Left cardiac atrium (tissue), 4 donors: Measurements from ENCODE around the gene DHCR24. TPM values are rescaled to one million over a fixed set of nuclear protein-coding genes. Genes with fewer than 3 reads are reported as not detected.
"Not testable (repeated sequence)": the region's sequence is repeated elsewhere in the genome, so short reads cannot be mapped to it uniquely, and the experiment has no call there.

Experiments
- ATAC-seq, 2 donors: fragments of 200-7000 bp; cut with Tn5 transposase; one replicate each; pipeline ENCODE4 v1.9.1; 2020; ENCODE audit warnings: mild to moderate bottlenecking in 2 of 2, moderate library complexity in 2 of 2
- DNase-seq: peaks from one replicate; pipeline ENCODE4 v3.0.0-alpha.2; 2020
- intact Hi-C, 2 donors: fragments of 100-400 bp; cut with DNase I; formaldehyde crosslinking; loops; one replicate each; pipeline versions ENCODE4 v1.14.1 to v1.15.1; 2022 to 2023
- total RNA-seq, 2 donors: library from RNA; stranded (reverse); fragmentation: NEBNext Ultra II Directional; extraction: Animal tissue kit (Norgen Biotek cat#: 25700); gene quantifications; one replicate each; pipeline ENCODE4 v1.2.1, GENCODE V29; 2021
- donor health status: DM: no; HTN: yes; CAD: no.
- donor health status: DM: no; HTN: yes; CAD: no; lungs with severe emphysema.
- donor health status: DM: yes; HTN: yes; CAD: no.
- donor health status: Dilated cardiomyopathy.

Gene DHCR24
- total RNA-seq, 2 donors from 2014 or later = 54.7 to 55.4 TPM

GRCh38 chr1:54892586-54892985 is 5.6 kb upstream of the DHCR24 start:
- intact Hi-C loops = no loop called here
- ATAC-seq (no peak), DNase-seq (no peak)

GRCh38 chr1:54889132-54889725 is 2.2 kb upstream of the DHCR24 start:
- ATAC-seq = no peak
- no peak for DNase-seq
- intact Hi-C loops = loop anchor here in 1 of 2 donors (10.0 kb wide), 1 partner anchor 56 kb away; no protein-coding TSS in a partner anchor

GRCh38 chr1:54888080-54888733 is 1.2 kb upstream of the DHCR24 start:
- ATAC-seq = no peak
- intact Hi-C loops = loop anchor here in 1 of 2 donors (10.0 kb wide), 1 partner anchor 57 kb away; no protein-coding TSS in a partner anchor

DNA sequence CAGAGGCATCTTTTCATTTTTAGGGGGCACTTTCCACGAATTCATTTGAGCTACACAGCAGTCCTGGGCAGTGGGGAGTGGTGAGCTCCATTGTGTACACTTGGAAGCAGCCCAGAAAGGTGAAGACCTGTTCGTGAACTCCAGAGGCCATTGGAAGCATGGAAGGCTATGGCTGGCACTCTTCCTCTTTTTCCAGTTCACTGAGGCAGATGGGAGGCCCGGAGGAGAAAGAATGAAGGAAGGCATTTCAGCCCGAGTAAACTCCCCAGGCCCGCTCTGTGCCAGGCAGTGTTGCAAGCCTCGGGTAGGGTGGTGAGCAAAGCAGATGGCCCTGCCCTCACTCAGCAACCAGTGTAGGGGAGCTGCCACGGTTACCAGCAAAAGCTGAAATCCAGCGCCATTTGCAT is 673 bp upstream of the DHCR24 start:
- intact Hi-C loops = loop anchor here in 1 of 2 donors (10.0 kb wide), 1 partner anchor 57 kb away; no protein-coding TSS in a partner anchor
- ATAC-seq = peak; percentile 56 to 62
- DNase-seq = peak; percentile 48

More at GRCh38 chr1:54888080-54888733, 1.2 kb upstream of the DHCR24 start:
- no peak for DNase-seq

GRCh38 chr1:54885807-54886723 is 930 bp downstream of the DHCR24 start:
- intact Hi-C loops = loop anchor here in 1 of 2 donors (10.0 kb wide), 1 partner anchor 59 kb away; no protein-coding TSS in a partner anchor
- ATAC-seq (peak; percentile 9 to 70), DNase-seq (peak; percentile 37)

GRCh38 chr1:54885237-54885679 is 1.7 kb downstream of the DHCR24 start:
- DNase-seq (no peak), ATAC-seq (no peak)
- intact Hi-C loops = loop anchor here in 1 of 2 donors (10.0 kb wide), 1 partner anchor 60 kb away; no protein-coding TSS in a partner anchor

GRCh38 chr1:54884768-54885167 is 2.2 kb downstream of the DHCR24 start:
- intact Hi-C loops = loop anchor here in 1 of 2 donors (10.0 kb wide), 1 partner anchor 60 kb away; no protein-coding TSS in a partner anchor
- no peak for DNase-seq
- ATAC-seq = no peak

- intact Hi-C loops = loop anchor here in 1 of 2 donors (10.0 kb wide), 1 partner anchor 61 kb away; no protein-coding TSS in a partner anchor
- no peak for ATAC-seq
- no peak for DNase-seq
Observed at GRCh38 chr1:54884135-54884586, 2.8 kb downstream of the DHCR24 start.

DNA sequence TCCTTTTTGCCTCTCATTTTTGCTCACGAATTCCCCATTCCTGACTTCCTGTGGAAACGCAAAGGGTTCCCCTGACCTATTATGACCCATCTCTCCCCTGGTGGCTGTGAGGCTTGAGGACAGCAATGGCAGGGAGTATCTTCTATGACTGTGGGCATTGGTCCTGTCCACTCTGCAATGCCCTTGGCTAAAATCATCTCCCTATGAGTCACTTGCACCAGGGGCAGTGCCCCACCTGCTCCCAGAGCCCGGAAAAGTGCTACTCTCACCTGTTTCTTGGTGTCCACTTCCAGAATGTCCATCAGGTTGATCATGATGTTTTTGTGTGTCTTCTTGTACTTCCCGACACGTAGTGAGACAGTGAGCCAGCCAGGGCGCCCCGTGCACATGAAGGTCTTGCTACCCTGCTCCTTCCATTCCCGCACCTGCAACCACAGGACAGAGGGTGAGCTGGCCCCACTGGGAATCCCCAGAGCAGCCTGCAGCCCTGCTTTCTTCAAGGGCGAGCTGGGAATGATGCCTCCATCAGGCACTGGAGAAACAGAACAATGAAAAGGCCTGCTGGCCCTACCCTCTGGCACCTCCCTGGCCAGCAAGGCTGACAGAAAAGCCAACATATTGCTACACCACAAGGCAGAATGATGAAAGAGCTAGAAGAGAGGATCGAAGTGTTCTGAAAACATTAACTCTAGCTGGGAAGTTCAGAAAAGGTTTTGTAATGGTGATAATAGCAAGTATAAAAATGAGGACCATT is 3.5 kb downstream of the DHCR24 start:
- intact Hi-C loops = loop anchor here in 1 of 2 donors (10.0 kb wide), 1 partner anchor 61 kb away; no protein-coding TSS in a partner anchor
- ATAC-seq (no peak), DNase-seq (no peak)

- DNase-seq = no peak
- intact Hi-C loops = loop anchor here in 1 of 2 donors (10.0 kb wide), 1 partner anchor 62 kb away; no protein-coding TSS in a partner anchor
- no peak for ATAC-seq
Observed at GRCh38 chr1:54882519-54882918, 4.5 kb downstream of the DHCR24 start.

DNA sequence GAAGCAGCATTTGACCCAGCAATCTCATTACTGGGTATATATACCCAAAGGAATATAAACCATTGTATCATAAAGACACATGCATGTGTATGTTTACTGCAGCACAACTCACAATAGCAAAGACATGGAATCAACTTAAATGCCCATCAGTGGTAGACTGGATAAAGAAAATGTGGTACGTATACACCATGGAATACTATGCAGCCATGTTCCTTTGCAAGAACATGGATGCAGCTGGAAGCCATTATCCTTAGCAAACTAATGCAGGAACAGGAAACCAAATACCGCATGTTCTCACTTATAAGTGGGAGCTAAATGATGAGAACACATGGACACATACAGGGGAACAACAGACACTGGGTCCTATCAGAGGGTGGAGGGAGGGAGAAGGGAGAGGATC is 5.4 kb downstream of the DHCR24 start:
- intact Hi-C loops = loop anchor here in 1 of 2 donors (10.0 kb wide), 1 partner anchor 63 kb away; no protein-coding TSS in a partner anchor
- not testable (repeated sequence) for DNase-seq, ATAC-seq

DNA sequence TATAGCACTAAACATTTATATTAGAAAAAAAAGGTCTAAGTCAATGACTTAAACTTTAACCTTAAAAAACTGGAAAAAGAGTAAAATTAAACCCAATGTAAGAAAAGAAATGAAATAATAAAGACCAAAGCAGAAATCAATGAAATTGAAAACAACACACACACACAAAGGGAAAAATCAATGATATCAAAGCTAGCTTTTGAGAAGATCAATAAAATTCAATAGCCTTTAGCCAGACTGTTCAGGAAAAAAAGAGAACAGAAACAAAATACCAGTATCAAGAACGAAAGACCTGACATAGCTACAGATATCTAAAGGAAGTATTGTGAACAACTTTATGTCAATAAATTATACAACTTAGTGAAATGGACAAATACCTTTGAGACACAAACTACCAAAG is 7.1 kb downstream of the DHCR24 start:
- DNase-seq = no peak
- no peak for ATAC-seq
- intact Hi-C loops = loop anchor here in 1 of 2 donors (10.0 kb wide), 1 partner anchor 65 kb away; no protein-coding TSS in a partner anchor

DNA sequence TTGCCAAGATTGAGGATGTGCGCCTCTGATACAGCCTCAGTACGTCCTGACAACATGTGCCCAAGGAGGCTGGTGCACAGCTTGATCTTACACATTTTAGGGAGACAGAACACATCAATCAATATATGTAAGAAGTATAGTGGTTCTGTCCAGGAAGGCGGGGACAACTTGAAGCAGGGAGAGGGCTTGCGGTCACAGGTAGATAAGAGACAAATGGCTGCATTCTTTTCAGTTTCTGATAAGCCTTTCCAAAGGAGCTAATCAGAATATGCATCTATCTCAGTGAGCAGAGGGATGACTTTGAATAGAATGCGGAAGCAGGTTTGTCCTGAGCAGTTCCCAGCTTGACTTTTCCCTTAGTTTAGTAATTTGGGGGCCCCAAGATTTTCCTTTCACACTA is 10.2 kb downstream of the DHCR24 start:
- DNase-seq = no peak
- no peak for ATAC-seq
- intact Hi-C loops = no loop called here

DNA sequence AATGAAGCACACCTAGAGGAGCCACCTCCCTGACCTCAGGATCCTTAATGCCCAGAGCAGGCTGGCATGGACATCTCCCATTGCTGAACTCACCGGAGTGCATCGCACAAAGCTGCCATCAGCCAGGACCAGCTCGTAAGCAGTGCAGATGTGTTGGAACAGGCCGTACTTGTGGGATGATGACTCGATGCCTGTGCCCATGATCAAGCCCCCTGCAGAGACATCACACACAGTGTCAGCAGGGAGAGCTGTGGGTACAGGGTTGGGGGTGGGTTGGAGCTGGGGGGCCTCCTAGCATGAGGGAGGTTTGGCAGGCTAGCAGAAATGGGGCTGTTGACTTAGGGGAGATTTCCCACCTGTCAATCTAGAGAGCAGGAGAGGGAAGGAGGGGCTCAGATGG is 12.0 kb downstream of the DHCR24 start:
- intact Hi-C loops = no loop called here
- DNase-seq (no peak), ATAC-seq (no peak)

GRCh38 chr1:54874079-54874830 is 12.7 kb downstream of the DHCR24 start:
- ATAC-seq = no peak
- DNase-seq = no peak
- intact Hi-C loops = no loop called here

- intact Hi-C loops = no loop called here
- DNase-seq (no peak), ATAC-seq (no peak)
Observed at GRCh38 chr1:54872036-54872331, 15.0 kb downstream of the DHCR24 start.

DNA sequence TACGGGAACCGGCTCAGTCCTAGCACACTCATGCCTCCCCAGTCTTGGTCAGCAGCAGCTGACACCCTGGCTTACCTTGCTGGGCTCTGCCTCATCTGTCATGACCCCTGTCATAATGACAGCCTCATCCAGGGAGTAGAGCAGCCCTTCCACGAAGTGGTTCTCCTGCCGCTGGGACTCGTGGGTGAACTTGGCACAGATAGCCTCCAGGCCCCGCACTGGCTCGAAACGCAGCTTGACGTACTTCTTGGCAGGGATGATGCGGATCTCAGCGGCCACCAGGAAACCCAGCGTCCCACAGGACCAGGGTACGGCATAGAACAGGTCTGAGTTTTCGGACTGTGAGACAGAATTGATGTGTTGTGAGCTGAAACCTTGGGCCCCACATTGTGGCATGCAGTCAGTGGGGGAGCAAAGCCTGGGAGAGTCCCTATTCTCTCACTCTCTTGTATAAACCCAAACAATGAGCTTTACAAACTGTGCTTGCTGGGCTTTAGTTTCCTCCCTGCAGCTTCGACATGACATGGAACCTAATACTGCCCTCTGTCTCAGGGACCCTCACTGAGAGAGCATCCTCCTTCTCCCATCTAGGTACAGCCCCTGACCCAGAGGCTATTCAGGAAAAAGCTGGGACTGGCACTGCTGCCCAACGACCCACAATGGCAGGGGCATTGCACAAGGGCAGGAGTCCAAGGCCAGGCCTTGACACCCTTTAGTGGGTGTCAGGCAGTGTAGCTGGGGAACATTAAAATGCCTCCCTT is 15.5 kb downstream of the DHCR24 start:
- intact Hi-C loops = no loop called here
- ATAC-seq = no peak

More for the DNA sequence above, 15.5 kb downstream of the DHCR24 start:
- DNase-seq = no peak
